Muscle layer of duodenum (tissue), 2 donors: ENCODE measurements around the gene HOXD9.

Source experiments
- H3K27ac ChIP-seq: one replicate; pipeline ENCODE4 v1.7.0; 2013; ENCODE audit warnings: mild to moderate bottlenecking, low read length
- H3K27me3 ChIP-seq: one replicate; pipeline ENCODE4 v1.7.0; 2013; ENCODE audit warnings: low read depth, mild to moderate bottlenecking, control low read depth, low read length
- H3K36me3 ChIP-seq, 2 donors: one replicate each; pipeline ENCODE4 v1.7.0; 2013; ENCODE audit warnings: low read length in 2 of 2, control low read depth in 1 of 2, mild to moderate bottlenecking in 1 of 2; ENCODE audit not compliant: insufficient read depth in 2 of 2, control insufficient read depth in 1 of 2
- H3K4me1 ChIP-seq, 2 donors: one replicate each; pipeline ENCODE4 v1.7.0; 2013; ENCODE audit warnings: low read length in 2 of 2, mild to moderate bottlenecking in 2 of 2, control low read depth in 1 of 2, moderate library complexity in 1 of 2; ENCODE audit not compliant: insufficient read depth in 2 of 2, control insufficient read depth in 1 of 2
- H3K4me3 ChIP-seq, 2 donors: one replicate each; pipeline ENCODE4 v1.7.0; 2013; ENCODE audit warnings: low read length in 2 of 2, low read depth in 1 of 2, mild to moderate bottlenecking in 1 of 2
- H3K9me3 ChIP-seq, 2 donors: one replicate each; pipeline ENCODE4 v1.7.0; 2013; ENCODE audit warnings: low read length in 2 of 2, control low read depth in 1 of 2, mild to moderate bottlenecking in 1 of 2; ENCODE audit not compliant: control insufficient read depth in 1 of 2
- donor health status: healthy.

The HOXD9 gene

GRCh38 chr2:176122683-176123410 lies at the start of gene HOXD9:
Gene HOXD9 (plus strand): TSS chr2:176122719. CDS start chr2:176122769, 50 bp downstream.
- Histone ChIP-seq H3K27ac (no peak within 1 kb of the TSS), H3K4me3 (peak within 1 kb of the TSS; percentile 26 to 66), H3K9me3 (peaks cover 0 to 2% of the 10 kb centered on the region in 2 donors), H3K36me3 (no peaks in the 10 kb centered on the region), H3K27me3 (peaks cover 88% of the 10 kb centered on the region), H3K4me1 (peaks cover 0 to 25% of the 10 kb centered on the region in 2 donors)

GRCh38 chr2:176072951-176073904 lies 49.3 kb upstream of the HOXD9 start:
- Histone ChIP-seq H3K4me1 (peaks cover 0 to 19% of the 10 kb centered on the region in 2 donors), H3K4me3 (no peak overlapping the region), H3K27ac (no peak overlapping the region), H3K9me3 (no peaks in the 10 kb centered on the region), H3K27me3 (peaks cover 85% of the 10 kb centered on the region), H3K36me3 (no peaks in the 10 kb centered on the region)

GRCh38 chr2:176074919-176075425 lies 47.5 kb upstream of the HOXD9 start:
- H3K4me3 ChIP-seq: no peak overlapping the region
- peaks cover 0 to 5% of the 10 kb centered on the region in 2 donors for H3K9me3 ChIP-seq
- H3K36me3 ChIP-seq: no peaks in the 10 kb centered on the region
- H3K27ac ChIP-seq: no peak overlapping the region
- H3K4me1 ChIP-seq: peaks cover 3 to 24% of the 10 kb centered on the region in 2 donors
- peaks cover 87% of the 10 kb centered on the region for H3K27me3 ChIP-seq

- Histone ChIP-seq H3K27me3 (peaks cover 85% of the 10 kb centered on the region), H3K9me3 (peaks cover 0 to 5% of the 10 kb centered on the region in 2 donors), H3K4me3 (no peak overlapping the region), H3K4me1 (peaks cover 3 to 26% of the 10 kb centered on the region in 2 donors), H3K27ac (no peak overlapping the region), H3K36me3 (no peaks in the 10 kb centered on the region)
Observed at GRCh38 chr2:176075481-176075880, 47.0 kb upstream of the HOXD9 start.

- Histone ChIP-seq H3K27ac (no peak overlapping the region), H3K4me1 (peaks cover 3 to 28% of the 10 kb centered on the region in 2 donors), H3K4me3 (no peak overlapping the region), H3K9me3 (peaks cover 0 to 5% of the 10 kb centered on the region in 2 donors), H3K36me3 (no peaks in the 10 kb centered on the region), H3K27me3 (peaks cover 86% of the 10 kb centered on the region)
Observed at GRCh38 chr2:176076063-176076462, 46.5 kb upstream of the HOXD9 start.

GRCh38 chr2:176076796-176077195 lies 45.7 kb upstream of the HOXD9 start:
- H3K9me3 ChIP-seq: peaks cover 0 to 5% of the 10 kb centered on the region in 2 donors
- H3K27ac ChIP-seq: no peak overlapping the region
- peaks cover 3 to 25% of the 10 kb centered on the region in 2 donors for H3K4me1 ChIP-seq
- H3K27me3 ChIP-seq: peaks cover 84% of the 10 kb centered on the region
- H3K36me3 ChIP-seq: no peaks in the 10 kb centered on the region
- H3K4me3 ChIP-seq: no peak overlapping the region

GRCh38 chr2:176078541-176079284 lies 43.8 kb upstream of the HOXD9 start:
- Histone ChIP-seq H3K4me3 (no peak overlapping the region), H3K9me3 (peaks cover 0 to 5% of the 10 kb centered on the region in 2 donors), H3K4me1 (peaks cover 3 to 28% of the 10 kb centered on the region in 2 donors), H3K27me3 (peaks cover 84% of the 10 kb centered on the region), H3K27ac (no peak overlapping the region), H3K36me3 (no peaks in the 10 kb centered on the region)

- peaks cover 3 to 31% of the 10 kb centered on the region in 2 donors for H3K4me1 ChIP-seq
- no peak overlapping the region for H3K27ac ChIP-seq
- H3K9me3 ChIP-seq: peaks cover 0 to 5% of the 10 kb centered on the region in 2 donors
- H3K27me3 ChIP-seq: peaks cover 85% of the 10 kb centered on the region
- H3K4me3 ChIP-seq: peak overlapping the region in 1 of 2 donors; percentile 43
- no peaks in the 10 kb centered on the region for H3K36me3 ChIP-seq
Observed at GRCh38 chr2:176079285-176079830, 43.2 kb upstream of the HOXD9 start.

GRCh38 chr2:176079831-176080539 lies 42.5 kb upstream of the HOXD9 start:
- Histone ChIP-seq H3K4me3 (peak overlapping the region in 1 of 2 donors; percentile 43), H3K27ac (no peak overlapping the region), H3K27me3 (peaks cover 85% of the 10 kb centered on the region), H3K36me3 (no peaks in the 10 kb centered on the region), H3K4me1 (peaks cover 3 to 36% of the 10 kb centered on the region in 2 donors), H3K9me3 (peaks cover 0 to 5% of the 10 kb centered on the region in 2 donors)
